Measurements from ENCODE around the gene AP3B1.

AP3B1 gene

DNA sequence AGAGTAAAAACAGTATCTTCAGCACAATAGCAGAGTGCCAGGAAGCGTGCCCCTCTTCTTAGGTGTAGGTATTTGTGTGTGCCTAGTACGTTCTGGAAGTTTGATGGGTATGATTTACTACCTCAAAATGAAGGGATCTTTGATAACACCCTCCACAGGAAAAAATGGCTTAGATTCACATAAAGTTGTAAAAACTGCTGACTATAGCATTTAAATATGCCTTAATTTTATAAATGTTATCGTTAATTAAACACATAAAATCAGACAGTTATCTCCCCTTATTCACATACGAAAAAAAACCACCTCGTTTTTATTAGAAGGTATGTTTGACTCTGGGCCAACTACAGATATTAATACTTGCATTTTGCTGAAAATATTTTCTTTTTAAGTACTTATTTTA is 274.8 kb downstream of the AP3B1 start:
- H3K4me3 ChIP-seq (ENCODE audit: low read depth, low read length): no peak overlapping the region
- DNase-seq (ENCODE audit: low read depth): no peak
- in situ Hi-C loops (cut with HindIII; ENCODE audit: low sequenced_read_pairs): no loop called here
- TF ChIP-seq, protein P1, sequence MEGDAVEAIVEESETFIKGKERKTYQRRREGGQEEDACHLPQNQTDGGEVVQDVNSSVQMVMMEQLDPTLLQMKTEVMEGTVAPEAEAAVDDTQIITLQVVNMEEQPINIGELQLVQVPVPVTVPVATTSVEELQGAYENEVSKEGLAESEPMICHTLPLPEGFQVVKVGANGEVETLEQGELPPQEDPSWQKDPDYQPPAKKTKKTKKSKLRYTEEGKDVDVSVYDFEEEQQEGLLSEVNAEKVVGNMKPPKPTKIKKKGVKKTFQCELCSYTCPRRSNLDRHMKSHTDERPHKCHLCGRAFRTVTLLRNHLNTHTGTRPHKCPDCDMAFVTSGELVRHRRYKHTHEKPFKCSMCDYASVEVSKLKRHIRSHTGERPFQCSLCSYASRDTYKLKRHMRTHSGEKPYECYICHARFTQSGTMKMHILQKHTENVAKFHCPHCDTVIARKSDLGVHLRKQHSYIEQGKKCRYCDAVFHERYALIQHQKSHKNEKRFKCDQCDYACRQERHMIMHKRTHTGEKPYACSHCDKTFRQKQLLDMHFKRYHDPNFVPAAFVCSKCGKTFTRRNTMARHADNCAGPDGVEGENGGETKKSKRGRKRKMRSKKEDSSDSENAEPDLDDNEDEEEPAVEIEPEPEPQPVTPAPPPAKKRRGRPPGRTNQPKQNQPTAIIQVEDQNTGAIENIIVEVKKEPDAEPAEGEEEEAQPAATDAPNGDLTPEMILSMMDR (IDR thresholded peaks at IDR 0.05; ENCODE audit: low read depth, low read length, missing control alignments): no peak

DNA sequence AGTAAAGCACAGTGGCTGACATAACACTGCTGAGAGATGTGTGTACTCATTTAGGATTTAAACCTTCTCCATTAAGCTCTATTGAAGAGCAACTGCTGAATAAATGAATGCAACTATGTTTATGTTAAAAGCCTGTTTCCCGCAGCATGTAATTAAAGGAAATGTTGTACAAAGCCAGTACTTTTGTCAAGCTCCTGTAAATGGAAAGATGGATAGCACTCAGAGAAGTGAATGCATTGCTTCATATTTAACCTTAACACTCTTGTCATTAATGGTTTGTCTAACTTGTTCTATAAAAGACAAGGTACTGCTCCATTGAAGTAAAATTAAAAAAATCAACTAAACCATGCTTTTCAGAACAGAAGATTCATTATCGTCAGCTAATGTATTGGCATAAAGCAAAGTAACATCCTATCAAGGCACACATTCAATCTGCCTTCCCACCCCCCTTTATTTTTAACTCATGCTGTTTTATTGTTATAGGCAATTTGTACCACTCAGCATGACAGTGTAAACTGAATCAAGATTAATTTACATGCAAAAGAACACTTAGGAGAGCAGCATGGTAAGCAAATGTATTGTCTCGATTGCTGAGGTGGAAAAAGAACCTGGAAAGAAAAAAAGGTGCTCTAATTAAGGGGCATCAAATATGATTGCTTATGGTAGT is 277.5 kb downstream of the AP3B1 start:
- no peak overlapping the region for H3K4me3 ChIP-seq (ENCODE audit: low read depth, low read length)
- TF ChIP-seq, protein P1 (IDR thresholded peaks at IDR 0.05; ENCODE audit: low read depth, low read length, missing control alignments): no peak
- no peak for DNase-seq (ENCODE audit: low read depth)
- in situ Hi-C loops (cut with HindIII; ENCODE audit: low sequenced_read_pairs): no loop called here

DNA sequence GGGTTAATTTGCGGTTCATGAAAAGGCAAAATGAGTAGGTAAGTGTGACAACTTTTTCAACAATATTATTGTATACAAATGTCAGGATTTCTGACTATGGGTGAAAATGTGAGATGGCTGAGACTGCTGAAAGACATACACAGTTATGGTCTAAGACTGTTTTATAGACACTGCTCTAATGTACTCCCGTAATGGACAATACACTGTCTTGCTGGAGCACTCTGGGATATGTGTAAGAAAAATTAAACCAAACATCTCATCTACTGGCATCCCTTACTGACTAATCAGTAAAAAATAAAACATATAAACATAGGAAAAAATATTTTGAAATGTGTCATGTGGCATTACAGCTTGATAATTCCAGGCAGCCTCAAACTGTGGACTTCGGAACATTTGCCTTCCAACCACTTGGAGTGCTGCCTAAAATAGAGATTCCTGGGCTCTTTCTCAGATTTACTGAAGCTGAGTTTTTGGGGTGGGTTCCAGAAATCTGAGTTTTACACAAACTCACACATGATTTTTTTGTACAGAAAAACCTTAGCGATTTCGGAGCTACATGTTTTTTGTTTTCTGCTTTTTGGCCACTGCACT is 284.5 kb downstream of the AP3B1 start:
- H3K4me3 ChIP-seq (ENCODE audit: low read depth, low read length): no peak overlapping the region
- DNase-seq (ENCODE audit: low read depth): peak; percentile 84
- TF ChIP-seq, protein P1 (IDR thresholded peaks at IDR 0.05; ENCODE audit: low read depth, low read length, missing control alignments): peak; percentile 15
- in situ Hi-C loops (cut with HindIII; ENCODE audit: low sequenced_read_pairs): no loop called here

DNA sequence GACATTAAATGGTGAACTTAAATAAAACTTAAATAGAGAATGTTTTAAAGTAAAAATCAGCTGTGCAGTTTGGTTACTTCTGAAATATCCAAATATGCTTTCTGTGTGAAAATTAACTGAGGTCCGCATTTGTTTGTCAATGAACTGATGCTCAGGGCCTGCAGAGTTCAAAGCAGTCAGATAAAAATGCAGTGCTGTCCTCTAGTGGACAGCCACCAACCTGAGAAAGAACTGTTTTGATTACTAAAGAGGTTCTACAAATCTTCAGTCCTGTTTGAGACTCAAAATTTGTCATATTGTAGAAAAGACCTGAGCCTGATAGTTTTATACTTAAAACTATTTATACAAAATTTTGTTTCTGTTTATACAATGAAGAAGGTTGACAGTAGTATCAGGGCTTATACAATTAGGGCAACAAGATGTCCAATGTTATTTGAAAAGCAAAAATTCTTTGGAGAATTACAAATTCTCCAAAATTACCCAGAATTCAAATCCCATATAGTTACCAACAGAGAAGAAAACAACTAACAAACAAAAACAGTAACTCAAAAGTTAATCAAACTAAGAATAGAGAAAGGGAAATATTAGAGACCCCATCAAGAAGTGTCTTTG is 286.0 kb downstream of the AP3B1 start:
- in situ Hi-C loops (cut with HindIII; ENCODE audit: low sequenced_read_pairs): no loop called here
- no peak overlapping the region for H3K4me3 ChIP-seq (ENCODE audit: low read depth, low read length)
- TF ChIP-seq, protein P1 (IDR thresholded peaks at IDR 0.05; ENCODE audit: low read depth, low read length, missing control alignments): peak; percentile 90
- no peak for DNase-seq (ENCODE audit: low read depth)

- DNase-seq (ENCODE audit: low read depth): no peak
- TF ChIP-seq, protein P1 (IDR thresholded peaks at IDR 0.05; ENCODE audit: low read depth, low read length, missing control alignments): no peak
- H3K4me3 ChIP-seq (ENCODE audit: low read depth, low read length): no peak overlapping the region
- in situ Hi-C loops (cut with HindIII; ENCODE audit: low sequenced_read_pairs): no loop called here
These were observed 287.3 kb downstream of the AP3B1 start for GRCh38 chr5:78007233-78007632.

GRCh38 chr5:78006449-78006848 is 288.0 kb downstream of the AP3B1 start:
- in situ Hi-C loops (cut with HindIII; ENCODE audit: low sequenced_read_pairs): no loop called here
- no peak for DNase-seq (ENCODE audit: low read depth)
- H3K4me3 ChIP-seq (ENCODE audit: low read depth, low read length): no peak overlapping the region
- TF ChIP-seq, protein P1 (IDR thresholded peaks at IDR 0.05; ENCODE audit: low read depth, low read length, missing control alignments): no peak
